K562 (cell line): ENCODE measurements around the gene ZFP92. TPM values are rescaled to one million over a fixed set of nuclear protein-coding genes. Genes with fewer than 3 reads are reported as not detected.

Experiments
- RFX5 ChIP-seq: IDR thresholded peaks from 2 replicates; pipeline ENCODE4 v1.6.1; 2011; ENCODE audit warnings: low read depth, mild to moderate bottlenecking, improper control_type of control experiment, low read length
- polyA plus RNA-seq, 8 experiments: library from polyadenylated mRNA; depleted of rRNA in 4 of 8; stranded (reverse) in 5 of 8; unstranded in 3 of 8; fragments of >200 nt; fragmentation: Nextera tagmentation in 2 of 8; fragmentation: Illumina TruSeq in 1 of 8; extraction: Ambion mirVana in 2 of 8; extraction: Trizol in 1 of 8; gene quantifications; 2 replicates each; pipeline versions ENCODE4 v1.2.1 to v1.2.3, GENCODE V29; 2011 to 2014; ENCODE audit warnings: inconsistent platforms in 1 of 8, missing spikeins in 1 of 8
- total RNA-seq, 7 experiments: library from RNA; depleted of rRNA in 6 of 7; stranded (reverse); fragments of >200 nt in 6 of 7; fragmentation: Illumina TruSeq in 2 of 7; extraction: Trizol in 2 of 7; gene quantifications; 2 replicates each; pipeline versions ENCODE4 v1.2.1 to v1.2.3, GENCODE V29; 2011 to 2021; ENCODE audit warnings: low replicate concordance in 1 of 7
- TF ChIP-seq, protein P1 (sequence below), 2 experiments: fragments of 450-650 bp in 1 of 2; sonication (generic) in 1 of 2; formaldehyde crosslinking; conservative IDR thresholded peaks; 2 replicates each; pipeline versions ENCODE4 v1.4.0 to v1.8.1; 2020 to 2022; ENCODE audit warnings: mild to moderate bottlenecking in 1 of 2, missing genetic modification reagents in 1 of 2
- TF ChIP-seq, protein P2 (sequence below), 2 experiments: fragments of 450-650 bp in 1 of 2; sonication (generic) in 1 of 2; formaldehyde crosslinking in 1 of 2; IDR thresholded peaks in 1 of 2; conservative IDR thresholded peaks in 1 of 2; 2 replicates each; pipeline versions ENCODE4 v1.6.1 to v1.8.1; 2016 to 2023; ENCODE audit warnings: mild to moderate bottlenecking in 2 of 2, moderate library complexity in 2 of 2, inconsistent platforms in 1 of 2, missing genetic modification reagents in 1 of 2
- TF ChIP-seq, protein P3 (sequence below): fragments of 250-450 bp; sonication (Bioruptor Pico); IDR thresholded peaks from 2 replicates; pipeline ENCODE4 v1.8.0; 2022; ENCODE audit warnings: inconsistent platforms, mild to moderate bottlenecking, moderate library complexity, borderline replicate concordance
- TF ChIP-seq, protein P4 (sequence below): sonication (generic); formaldehyde crosslinking; IDR thresholded peaks from 2 replicates; pipeline ENCODE4 v1.8.1; 2023; ENCODE audit warnings: mild to moderate bottlenecking, missing genetic modification reagents

ZFP92 gene
- total and polyA plus RNA-seq, 9 of the 15 experiments (the other 6 are each of a cell fraction or from before 2014, with no cell fraction given): 0.32 to 3.3 (median 1.8) TPM

DNA sequence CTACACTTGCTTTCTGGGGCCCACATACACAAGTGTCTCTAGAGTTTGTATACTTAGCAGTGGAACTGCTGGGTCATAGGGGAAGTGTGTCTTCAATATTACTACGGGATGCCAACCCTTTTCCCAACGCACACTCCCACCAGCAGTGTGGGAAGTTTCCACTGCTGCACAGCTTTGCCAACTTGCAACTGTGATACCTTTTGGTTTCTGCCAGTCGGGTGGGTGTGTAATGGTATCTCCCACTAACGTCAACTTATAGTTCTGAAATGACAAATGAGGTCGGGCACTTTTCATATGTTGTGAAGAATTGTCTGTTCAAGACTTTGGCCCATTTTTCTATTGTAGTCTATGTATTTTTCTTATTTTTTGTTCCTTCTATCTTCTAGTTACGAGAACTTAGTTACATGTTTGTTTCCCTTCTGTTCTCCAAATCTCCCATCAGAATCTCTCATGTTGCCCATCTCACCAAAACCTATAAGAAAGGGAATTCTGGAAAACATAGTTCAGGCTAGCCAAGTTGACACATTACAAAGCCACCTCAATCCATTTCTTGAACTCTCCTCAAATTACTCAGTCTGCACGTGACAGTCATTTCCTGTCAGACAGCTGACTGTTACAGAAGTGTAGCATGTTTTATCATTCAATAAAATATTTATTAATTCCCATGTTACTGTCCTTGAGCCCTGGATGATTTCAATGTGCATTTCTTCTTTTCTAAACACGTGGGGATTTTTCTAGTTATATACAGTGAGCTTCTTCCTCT is 40.8 kb upstream of the ZFP92 start (continued):
- TF ChIP-seq, protein P1, sequence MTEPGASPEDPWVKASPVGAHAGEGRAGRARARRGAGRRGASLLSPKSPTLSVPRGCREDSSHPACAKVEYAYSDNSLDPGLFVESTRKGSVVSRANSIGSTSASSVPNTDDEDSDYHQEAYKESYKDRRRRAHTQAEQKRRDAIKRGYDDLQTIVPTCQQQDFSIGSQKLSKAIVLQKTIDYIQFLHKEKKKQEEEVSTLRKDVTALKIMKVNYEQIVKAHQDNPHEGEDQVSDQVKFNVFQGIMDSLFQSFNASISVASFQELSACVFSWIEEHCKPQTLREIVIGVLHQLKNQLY (CRISPR knock-in tag; conservative IDR thresholded peaks at IDR 0.05): no peak
- TF ChIP-seq, protein P2, sequence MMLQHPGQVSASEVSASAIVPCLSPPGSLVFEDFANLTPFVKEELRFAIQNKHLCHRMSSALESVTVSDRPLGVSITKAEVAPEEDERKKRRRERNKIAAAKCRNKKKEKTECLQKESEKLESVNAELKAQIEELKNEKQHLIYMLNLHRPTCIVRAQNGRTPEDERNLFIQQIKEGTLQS (IDR thresholded peaks at IDR 0.05): no peak
- TF ChIP-seq, protein P2 (CRISPR knock-in tag; conservative IDR thresholded peaks at IDR 0.05): no peak
- TF ChIP-seq, protein P3, sequence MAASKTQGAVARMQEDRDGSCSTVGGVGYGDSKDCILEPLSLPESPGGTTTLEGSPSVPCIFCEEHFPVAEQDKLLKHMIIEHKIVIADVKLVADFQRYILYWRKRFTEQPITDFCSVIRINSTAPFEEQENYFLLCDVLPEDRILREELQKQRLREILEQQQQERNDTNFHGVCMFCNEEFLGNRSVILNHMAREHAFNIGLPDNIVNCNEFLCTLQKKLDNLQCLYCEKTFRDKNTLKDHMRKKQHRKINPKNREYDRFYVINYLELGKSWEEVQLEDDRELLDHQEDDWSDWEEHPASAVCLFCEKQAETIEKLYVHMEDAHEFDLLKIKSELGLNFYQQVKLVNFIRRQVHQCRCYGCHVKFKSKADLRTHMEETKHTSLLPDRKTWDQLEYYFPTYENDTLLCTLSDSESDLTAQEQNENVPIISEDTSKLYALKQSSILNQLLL: no peak
- TF ChIP-seq, protein P4, sequence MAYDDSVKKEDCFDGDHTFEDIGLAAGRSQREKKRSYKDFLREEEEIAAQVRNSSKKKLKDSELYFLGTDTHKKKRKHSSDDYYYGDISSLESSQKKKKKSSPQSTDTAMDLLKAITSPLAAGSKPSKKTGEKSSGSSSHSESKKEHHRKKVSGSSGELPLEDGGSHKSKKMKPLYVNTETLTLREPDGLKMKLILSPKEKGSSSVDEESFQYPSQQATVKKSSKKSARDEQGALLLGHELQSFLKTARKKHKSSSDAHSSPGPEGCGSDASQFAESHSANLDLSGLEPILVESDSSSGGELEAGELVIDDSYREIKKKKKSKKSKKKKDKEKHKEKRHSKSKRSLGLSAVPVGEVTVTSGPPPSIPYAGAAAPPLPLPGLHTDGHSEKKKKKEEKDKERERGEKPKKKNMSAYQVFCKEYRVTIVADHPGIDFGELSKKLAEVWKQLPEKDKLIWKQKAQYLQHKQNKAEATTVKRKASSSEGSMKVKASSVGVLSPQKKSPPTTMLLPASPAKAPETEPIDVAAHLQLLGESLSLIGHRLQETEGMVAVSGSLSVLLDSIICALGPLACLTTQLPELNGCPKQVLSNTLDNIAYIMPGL (CRISPR knock-in tag): no peak
- TF ChIP-seq RFX5: no peak
